ENCODE data around the gene AOPEP.
"Not testable (repeated sequence)": the region's sequence is repeated elsewhere in the genome, so short reads cannot be mapped to it uniquely, and the experiment has no call there.

DNA sequence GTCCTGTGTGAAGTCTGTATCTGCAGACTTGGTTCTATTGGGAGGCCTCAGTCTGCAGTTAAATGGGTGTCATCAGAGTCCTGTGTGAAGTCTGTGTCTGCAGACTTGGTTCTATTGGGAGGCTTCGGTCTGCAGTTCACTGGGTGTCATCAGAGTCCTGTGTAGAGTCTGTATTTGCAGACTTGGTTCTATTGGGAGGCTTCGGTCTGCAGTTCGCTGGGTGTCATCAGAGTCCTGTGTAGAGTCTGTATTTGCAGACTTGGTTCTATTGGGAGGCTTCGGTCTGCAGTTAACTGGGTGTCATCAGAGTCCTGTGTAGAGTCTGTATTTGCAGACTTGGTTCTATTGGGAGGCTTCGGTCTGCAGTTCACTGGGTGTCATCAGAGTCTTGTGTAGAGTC is 239.1 kb downstream of the AOPEP start:
- not testable (repeated sequence) for TF ChIP-seq POLR2AphosphoS5 (IDR thresholded peaks at IDR 0.05); POLR2A (IDR thresholded peaks at IDR 0.05; ENCODE audit: low read depth); EP300 (IDR thresholded peaks at IDR 0.05)
- TF ChIP-seq, protein P1, sequence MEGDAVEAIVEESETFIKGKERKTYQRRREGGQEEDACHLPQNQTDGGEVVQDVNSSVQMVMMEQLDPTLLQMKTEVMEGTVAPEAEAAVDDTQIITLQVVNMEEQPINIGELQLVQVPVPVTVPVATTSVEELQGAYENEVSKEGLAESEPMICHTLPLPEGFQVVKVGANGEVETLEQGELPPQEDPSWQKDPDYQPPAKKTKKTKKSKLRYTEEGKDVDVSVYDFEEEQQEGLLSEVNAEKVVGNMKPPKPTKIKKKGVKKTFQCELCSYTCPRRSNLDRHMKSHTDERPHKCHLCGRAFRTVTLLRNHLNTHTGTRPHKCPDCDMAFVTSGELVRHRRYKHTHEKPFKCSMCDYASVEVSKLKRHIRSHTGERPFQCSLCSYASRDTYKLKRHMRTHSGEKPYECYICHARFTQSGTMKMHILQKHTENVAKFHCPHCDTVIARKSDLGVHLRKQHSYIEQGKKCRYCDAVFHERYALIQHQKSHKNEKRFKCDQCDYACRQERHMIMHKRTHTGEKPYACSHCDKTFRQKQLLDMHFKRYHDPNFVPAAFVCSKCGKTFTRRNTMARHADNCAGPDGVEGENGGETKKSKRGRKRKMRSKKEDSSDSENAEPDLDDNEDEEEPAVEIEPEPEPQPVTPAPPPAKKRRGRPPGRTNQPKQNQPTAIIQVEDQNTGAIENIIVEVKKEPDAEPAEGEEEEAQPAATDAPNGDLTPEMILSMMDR (IDR thresholded peaks at IDR 0.05) = not testable (repeated sequence)

All from esophagus muscularis mucosa (tissue), 4 donors.